Gastrocnemius medialis (tissue), 4 donors: ENCODE measurements around the gene MARCHF6.

ENCODE experiments used
- CTCF ChIP-seq, 5 experiments: fragments of 450-650 bp in 3 of 5; fragments of 200-600 bp in 2 of 5; sonication (generic) in 2 of 5; IDR thresholded peaks in 4 of 5; conservative IDR thresholded peaks in 1 of 5; 1 replicate in 4 of 5; 2 replicates in 1 of 5; pipeline ENCODE4 v1.5.1; 2016 to 2019; ENCODE audit warnings: antibody characterized with exemption in 5 of 5, mild to moderate bottlenecking in 3 of 5, moderate library complexity in 3 of 5
- POLR2A ChIP-seq, 2 donors: fragments of 450-650 bp; IDR thresholded peaks; one replicate each; pipeline ENCODE4 v1.6.1; 2017; ENCODE audit warnings: antibody characterized with exemption in 2 of 2, mild to moderate bottlenecking in 2 of 2, moderate library complexity in 2 of 2

GRCh38 chr5:10306114-10306513 lies 47.4 kb upstream of the MARCHF6 start:
- TF ChIP-seq CTCF (IDR thresholded peaks at IDR 0.05 in 4 of 5, conservative IDR thresholded peaks at IDR 0.05 in 1 of 5) = no peak
- no peak for TF ChIP-seq POLR2A (IDR thresholded peaks at IDR 0.05)
